OCI-LY3 (cell line): Measurements from ENCODE around the gene ADISSP.

Experiments
- EZH2phosphoT487 ChIP-seq: fragments of 200-600 bp; shearing (Covaris generic); IDR thresholded peaks from 2 replicates; pipeline ENCODE4 v1.6.1; 2018; ENCODE audit warnings: antibody characterized with exemption, mixed run types, low read depth
- TF ChIP-seq, protein P1 (sequence below): fragments of 200-600, 300-600 bp; sonication (generic); IDR thresholded peaks from 2 replicates; pipeline ENCODE4 v1.5.1; 2014; ENCODE audit warnings: antibody characterized with exemption, low read length, low read depth

DNA sequence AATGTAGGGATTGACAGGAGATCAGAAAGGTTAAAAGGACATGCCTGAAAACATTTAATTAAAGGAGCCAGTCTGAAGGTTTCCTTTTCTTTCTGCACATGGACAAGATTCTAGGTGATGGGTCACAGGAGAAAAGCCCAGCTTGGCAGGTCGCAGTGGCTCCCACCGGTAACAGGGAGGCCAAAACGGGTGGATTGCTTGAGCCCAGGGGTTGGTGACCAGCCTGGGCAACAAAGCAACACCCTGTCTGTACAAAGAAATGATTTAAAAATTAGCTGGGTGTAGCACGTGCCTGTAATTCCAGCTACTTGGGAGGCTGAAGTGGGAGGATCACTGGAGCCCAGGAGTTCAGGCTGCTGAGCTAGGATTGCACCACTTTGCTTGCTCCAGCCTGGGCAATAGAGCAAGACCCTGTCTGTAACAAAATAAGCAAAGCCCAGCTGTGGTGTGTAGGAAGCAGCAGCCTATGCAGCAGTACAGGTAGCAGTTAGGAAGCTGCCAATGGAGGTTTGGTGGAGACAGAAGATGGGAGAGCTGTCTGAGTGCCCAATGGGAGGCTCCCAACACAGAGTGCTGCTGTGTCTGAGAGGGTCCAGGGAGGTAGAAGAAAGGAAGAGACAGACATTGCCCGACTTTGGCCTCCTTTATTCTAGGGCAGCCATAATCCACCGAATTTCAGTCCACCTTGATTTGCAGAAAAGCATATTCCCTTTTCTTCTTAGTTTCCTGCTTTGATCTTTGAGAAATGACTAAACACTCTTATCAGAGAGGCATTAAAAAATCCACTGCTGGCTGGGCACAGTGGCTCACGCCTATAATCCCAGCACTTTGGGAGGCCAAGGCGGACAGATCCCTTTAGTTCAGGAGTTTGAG, 45.7 kb upstream of the ADISSP start:
- TF ChIP-seq, protein P1, sequence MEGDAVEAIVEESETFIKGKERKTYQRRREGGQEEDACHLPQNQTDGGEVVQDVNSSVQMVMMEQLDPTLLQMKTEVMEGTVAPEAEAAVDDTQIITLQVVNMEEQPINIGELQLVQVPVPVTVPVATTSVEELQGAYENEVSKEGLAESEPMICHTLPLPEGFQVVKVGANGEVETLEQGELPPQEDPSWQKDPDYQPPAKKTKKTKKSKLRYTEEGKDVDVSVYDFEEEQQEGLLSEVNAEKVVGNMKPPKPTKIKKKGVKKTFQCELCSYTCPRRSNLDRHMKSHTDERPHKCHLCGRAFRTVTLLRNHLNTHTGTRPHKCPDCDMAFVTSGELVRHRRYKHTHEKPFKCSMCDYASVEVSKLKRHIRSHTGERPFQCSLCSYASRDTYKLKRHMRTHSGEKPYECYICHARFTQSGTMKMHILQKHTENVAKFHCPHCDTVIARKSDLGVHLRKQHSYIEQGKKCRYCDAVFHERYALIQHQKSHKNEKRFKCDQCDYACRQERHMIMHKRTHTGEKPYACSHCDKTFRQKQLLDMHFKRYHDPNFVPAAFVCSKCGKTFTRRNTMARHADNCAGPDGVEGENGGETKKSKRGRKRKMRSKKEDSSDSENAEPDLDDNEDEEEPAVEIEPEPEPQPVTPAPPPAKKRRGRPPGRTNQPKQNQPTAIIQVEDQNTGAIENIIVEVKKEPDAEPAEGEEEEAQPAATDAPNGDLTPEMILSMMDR = no peak
- TF ChIP-seq EZH2phosphoT487 = no peak
